OCI-LY7 (cell line): Measurements from ENCODE around the gene SLC2A13. TPM values are rescaled to one million over a fixed set of nuclear protein-coding genes. Genes with fewer than 3 reads are reported as not detected.

Experiments
- BruUV-seq: library from RNA; stranded (reverse); fragments of 400-500 nt; replicated peaks from 2 replicates; lab custom pipeline; 2021; lab: Mats Ljungman, UMichigan
- CTCF ChIA-PET: fragments of 300-600 bp; sonication (Branson Sonifier 250); formaldehyde crosslinking; loops from one replicate; lab custom pipeline; 2022; ENCODE audit warnings: antibody characterized with exemption; ENCODE audit not compliant: unreplicated experiment; lab: Charles Lee
- POLR2A ChIA-PET: fragments of 300-600 bp; sonication (Branson Sonifier 250); formaldehyde crosslinking; loops from one replicate; lab custom pipeline; 2022; ENCODE audit warnings: antibody characterized with exemption; lab: Charles Lee
- DNase-seq: peaks from one replicate; pipeline ENCODE4 v3.0.0-alpha.2; 2015; ENCODE audit warnings: low spot score
- H2AFZ ChIP-seq: fragments of 200-600 bp; sonication (generic), shearing (Covaris generic); 2 replicates; pipeline ENCODE4 v1.6.1; 2014; ENCODE audit warnings: mild to moderate bottlenecking, antibody characterized with exemption, low read length, moderate library complexity
- H3K27ac ChIP-seq: fragments of 200-600 bp; sonication (generic); 2 replicates; pipeline ENCODE4 v1.5.1; 2014; ENCODE audit warnings: mixed run types, low read depth, mild to moderate bottlenecking, moderate library complexity, low read length, inconsistent platforms; ENCODE audit not compliant: poor library complexity, severe bottlenecking
- H3K36me3 ChIP-seq: fragments of 200-600 bp; sonication (generic); 2 replicates; pipeline ENCODE4 v1.6.1; 2014; ENCODE audit warnings: mild to moderate bottlenecking, antibody characterized with exemption, low read length, moderate library complexity, mixed read lengths; ENCODE audit not compliant: insufficient read depth
- H3K4me1 ChIP-seq: fragments of 200-600 bp; sonication (generic); 2 replicates; pipeline ENCODE4 v1.5.1; 2014; ENCODE audit warnings: mild to moderate bottlenecking, low read length; ENCODE audit not compliant: insufficient read depth, poor library complexity, severe bottlenecking
- H3K4me2 ChIP-seq: fragments of 200-600 bp; sonication (generic); 2 replicates; pipeline ENCODE4 v1.6.1; 2014; ENCODE audit warnings: mild to moderate bottlenecking, low read length
- H3K4me3 ChIP-seq: fragments of 200-600 bp; sonication (generic); 2 replicates; pipeline ENCODE4 v1.5.1; 2014; ENCODE audit warnings: mild to moderate bottlenecking, low read depth, low read length; ENCODE audit not compliant: poor library complexity, severe bottlenecking
- H3K79me2 ChIP-seq: fragments of 200-600 bp; sonication (generic); 2 replicates; pipeline ENCODE4 v1.6.1; 2016; ENCODE audit warnings: low read depth, mild to moderate bottlenecking, low read length, moderate library complexity, mixed read lengths; ENCODE audit not compliant: insufficient read depth
- H3K9me2 ChIP-seq: fragments of 200-600 bp; sonication (generic); 2 replicates; pipeline ENCODE4 v1.6.1; 2016; ENCODE audit warnings: mild to moderate bottlenecking, low read length, mixed read lengths; ENCODE audit not compliant: insufficient read depth
- H3K9me3 ChIP-seq: fragments of 200-600 bp; sonication (generic); 2 replicates; pipeline ENCODE4 v1.6.1; 2014; ENCODE audit warnings: mild to moderate bottlenecking, mixed run types, low read length, mixed read lengths
- H4K20me1 ChIP-seq: fragments of 200-600 bp; sonication (generic); 2 replicates; pipeline ENCODE4 v1.6.1; 2014; ENCODE audit warnings: mild to moderate bottlenecking, antibody characterized with exemption, low read length, moderate library complexity, mixed read lengths; ENCODE audit not compliant: insufficient read depth
- CTCF ChIP-seq: fragments of 200-600 bp; sonication (generic); conservative IDR thresholded peaks from 2 replicates; pipeline ENCODE4 v1.5.1; 2014; ENCODE audit warnings: mild to moderate bottlenecking, antibody characterized with exemption, low read length, moderate library complexity, mixed read lengths
- EZH2phosphoT487 ChIP-seq: fragments of 200-600 bp; sonication (generic); IDR thresholded peaks from 2 replicates; pipeline ENCODE4 v1.6.1; 2018; ENCODE audit warnings: low read depth, borderline replicate concordance, mild to moderate bottlenecking, mixed run types, antibody characterized with exemption, low read length, moderate library complexity, mixed read lengths
- intact Hi-C: fragments of 100-400 bp; cut with micrococcal nuclease; formaldehyde crosslinking; loops from one replicate; pipeline ENCODE4 v1.10.0; 2022; ENCODE audit not compliant: unreplicated experiment
- total RNA-seq, 2 experiments: library from RNA; depleted of rRNA in 1 of 2; stranded (reverse); fragments of >200 nt in 1 of 2; shearing (Covaris generic) in 1 of 2; gene quantifications; 2 replicates each; pipeline ENCODE4 v1.2.3, GENCODE V29; 2014 to 2022

SLC2A13 gene
- total RNA-seq, 2 experiments from 2014 or later: 12.4 to 16.5 TPM

- POLR2A ChIA-PET: interaction anchor here (0.6 to 0.8 kb wide), 2 partner anchors 8 to 58 kb away, joined by 3 read pairs; no protein-coding TSS in a partner anchor
- CTCF ChIA-PET: interaction anchor here (0.5 kb wide), 1 partner anchor 62 kb away, joined by 3 read pairs; no protein-coding TSS in a partner anchor
These were observed 239.7 kb downstream of the SLC2A13 start for GRCh38 chr12:39866135-39866534.

DNA sequence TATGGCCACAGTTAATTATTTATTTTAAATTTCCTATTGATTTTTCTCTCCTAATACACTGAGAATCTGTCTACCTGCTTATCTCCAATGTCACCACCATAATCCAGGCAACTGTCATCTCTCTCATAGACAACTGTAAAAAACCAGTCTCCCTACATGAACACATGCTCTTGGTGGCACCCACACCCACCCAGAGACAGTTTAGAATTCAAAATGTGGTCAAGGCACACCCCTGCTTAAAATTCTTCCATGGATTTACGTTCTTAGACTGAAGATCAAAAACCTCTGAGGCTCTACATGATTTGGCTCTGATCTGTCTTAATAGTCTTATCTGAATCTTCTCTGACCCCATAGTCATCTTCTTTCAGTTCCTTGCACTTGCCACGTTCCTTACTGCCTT lies 245.2 kb downstream of the SLC2A13 start:
- Histone ChIP-seq H3K9me3 (no peaks in the 10 kb centered on the region), H3K79me2 (no peaks in the 10 kb centered on the region), H3K4me1 (no peaks in the 10 kb centered on the region), H2AFZ (no peak overlapping the region), H3K9me2 (no peaks in the 10 kb centered on the region), H3K4me2 (no peak overlapping the region), H3K36me3 (no peaks in the 10 kb centered on the region), H3K27ac (no peak overlapping the region), H4K20me1 (no peaks in the 10 kb centered on the region), H3K4me3 (no peak overlapping the region)
- TF ChIP-seq EZH2phosphoT487: no peak
- TF ChIP-seq CTCF: no peak
- BruUV-seq: no TSS peak
- ChIA-PET POLR2A (interaction anchor here (0.7 kb wide), 1 partner anchor 169 kb away, joined by 3 read pairs; no protein-coding TSS in a partner anchor), CTCF (no interaction called here)
- intact Hi-C loops: no loop called here
- no peak for DNase-seq

More at GRCh38 chr12:39866135-39866534, 239.7 kb downstream of the SLC2A13 start:
- Histone ChIP-seq H2AFZ (no peak overlapping the region), H3K79me2 (no peaks in the 10 kb centered on the region), H4K20me1 (no peaks in the 10 kb centered on the region), H3K4me1 (no peaks in the 10 kb centered on the region), H3K4me3 (no peak overlapping the region), H3K36me3 (no peaks in the 10 kb centered on the region), H3K27ac (no peak overlapping the region), H3K9me2 (no peaks in the 10 kb centered on the region), H3K4me2 (no peak overlapping the region), H3K9me3 (no peaks in the 10 kb centered on the region)
- BruUV-seq: no TSS peak
- TF ChIP-seq CTCF: no peak
- DNase-seq: no peak
- intact Hi-C loops: no loop called here

- Histone ChIP-seq H3K27ac (no peak overlapping the region), H3K36me3 (no peaks in the 10 kb centered on the region), H3K4me3 (no peak overlapping the region), H3K9me2 (no peaks in the 10 kb centered on the region), H3K79me2 (no peaks in the 10 kb centered on the region), H3K4me1 (no peaks in the 10 kb centered on the region), H3K9me3 (no peaks in the 10 kb centered on the region), H2AFZ (no peak overlapping the region), H4K20me1 (no peaks in the 10 kb centered on the region), H3K4me2 (no peak overlapping the region)
- POLR2A ChIA-PET: no interaction called here
- no peak for TF ChIP-seq CTCF
- TF ChIP-seq EZH2phosphoT487: no peak
- intact Hi-C loops: no loop called here
- CTCF ChIA-PET: no interaction called here
- BruUV-seq: no TSS peak
- no peak for DNase-seq
These were observed 252.9 kb downstream of the SLC2A13 start for GRCh38 chr12:39853003-39853402.
